ENCODE data around the gene VSIG10L2.

DNA sequence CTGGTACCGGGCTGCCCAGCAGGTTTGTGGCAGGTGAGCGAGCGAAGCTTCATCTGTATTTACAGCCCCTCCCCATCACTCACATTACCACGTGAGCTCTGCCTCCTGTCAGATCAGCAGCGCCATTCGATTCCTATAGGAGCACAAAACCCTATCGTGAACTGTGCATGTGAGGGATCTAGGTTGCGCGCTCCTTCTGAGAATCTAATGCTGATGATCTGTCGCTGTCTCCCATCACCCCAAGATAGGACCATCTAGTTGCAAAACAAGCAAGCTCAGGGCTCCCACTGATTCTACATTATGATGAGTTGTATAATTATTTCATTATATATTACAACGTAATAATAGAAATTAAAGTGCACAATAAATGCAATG is 15.8 kb upstream of the VSIG10L2 start:
- TF ChIP-seq, protein P1, sequence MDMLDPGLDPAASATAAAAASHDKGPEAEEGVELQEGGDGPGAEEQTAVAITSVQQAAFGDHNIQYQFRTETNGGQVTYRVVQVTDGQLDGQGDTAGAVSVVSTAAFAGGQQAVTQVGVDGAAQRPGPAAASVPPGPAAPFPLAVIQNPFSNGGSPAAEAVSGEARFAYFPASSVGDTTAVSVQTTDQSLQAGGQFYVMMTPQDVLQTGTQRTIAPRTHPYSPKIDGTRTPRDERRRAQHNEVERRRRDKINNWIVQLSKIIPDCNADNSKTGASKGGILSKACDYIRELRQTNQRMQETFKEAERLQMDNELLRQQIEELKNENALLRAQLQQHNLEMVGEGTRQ (IDR thresholded peaks at IDR 0.05): no peak
- TF ChIP-seq CTCF (IDR thresholded peaks at IDR 0.05): no peak
- no peak for TF ChIP-seq CEBPB (IDR thresholded peaks at IDR 0.05)
- no peak for TF ChIP-seq RNF2 (IDR thresholded peaks at IDR 0.05; ENCODE audit: borderline replicate concordance, low read depth)
- TF ChIP-seq HOXB5 (CRISPR knock-in tag; IDR thresholded peaks at IDR 0.05): no peak
- TF ChIP-seq MAX (IDR thresholded peaks at IDR 0.05): no peak
- no peak for TF ChIP-seq JUN (IDR thresholded peaks at IDR 0.05)
